ENCODE data around the gene RCC2. TPM values are rescaled to one million over a fixed set of nuclear protein-coding genes. Genes with fewer than 3 reads are reported as not detected.
"Not testable (repeated sequence)": the region's sequence is repeated elsewhere in the genome, so short reads cannot be mapped to it uniquely, and the experiment has no call there.

The RCC2 gene
- polyA plus RNA-seq, 3 donors = 86.0 to 103 (median 103) TPM

GRCh38 chr1:17425806-17426600, 13.5 kb downstream of the RCC2 start:
- no peak for DNase-seq

- DNase-seq = no peak
Observed at GRCh38 chr1:17423781-17424245, 15.7 kb downstream of the RCC2 start.

GRCh38 chr1:17422461-17422860, 17.0 kb downstream of the RCC2 start:
- no peak for DNase-seq

GRCh38 chr1:17420391-17420918, 19.0 kb downstream of the RCC2 start:
- DNase-seq = no peak

GRCh38 chr1:17419626-17420328, 19.7 kb downstream of the RCC2 start:
- no peak for DNase-seq

GRCh38 chr1:17416389-17416788, 23.1 kb downstream of the RCC2 start:
- no peak for DNase-seq

GRCh38 chr1:17414022-17414421, 25.5 kb downstream of the RCC2 start:
- DNase-seq = no peak

GRCh38 chr1:17412093-17412870, 27.2 kb downstream of the RCC2 start:
- DNase-seq = no peak

- no peak for DNase-seq
Observed at GRCh38 chr1:17409391-17409811, 30.1 kb downstream of the RCC2 start.

GRCh38 chr1:17407786-17408514, 31.5 kb downstream of the RCC2 start:
- not testable (repeated sequence) for DNase-seq

- not testable (repeated sequence) for DNase-seq
Observed at GRCh38 chr1:17406760-17407475, 32.6 kb downstream of the RCC2 start.

GRCh38 chr1:17405898-17406759, 33.3 kb downstream of the RCC2 start:
- DNase-seq = peak; percentile 52

- no peak for DNase-seq
Observed at GRCh38 chr1:17404820-17405219, 34.7 kb downstream of the RCC2 start.

- peak; percentile 22 for DNase-seq
Observed at GRCh38 chr1:17404034-17404684, 35.3 kb downstream of the RCC2 start.

- no peak for DNase-seq
Observed at GRCh38 chr1:17403081-17403480, 36.4 kb downstream of the RCC2 start.

GRCh38 chr1:17401841-17402240, 37.6 kb downstream of the RCC2 start:
- no peak for DNase-seq

GRCh38 chr1:17400725-17401341, 38.6 kb downstream of the RCC2 start:
- no peak for DNase-seq

- no peak for DNase-seq
Observed at GRCh38 chr1:17397910-17398695, 41.4 kb downstream of the RCC2 start.
